Heart left ventricle (tissue), 13 donors: Measurements from ENCODE around the gene FAM171A1.

Experiments used
- CTCF ChIP-seq, 12 donors: fragments of 200-600 bp; sonication (generic) in 4 of 12; IDR thresholded peaks; one replicate each; pipeline versions ENCODE4 v1.5.0 to v1.8.0; 2018 to 2022; ENCODE audit warnings: antibody characterized with exemption in 12 of 12, mild to moderate bottlenecking in 5 of 12
- POLR2A ChIP-seq, 2 donors: fragments of 450-650 bp; IDR thresholded peaks; one replicate each; pipeline ENCODE4 v1.6.1; 2017; ENCODE audit warnings: antibody characterized with exemption in 2 of 2, mild to moderate bottlenecking in 2 of 2, moderate library complexity in 2 of 2
- donor health status: ischemic (EF 13 %, LVEDD 7.1; RV severe dilation, severe dysfunction).
- donor health status: DM: no; HTN: yes; CAD: no.
- donor health status: DM: no; HTN: no; CAD: no.
- donor health status: ischemic (EF 25% LVEDD 6.9; RV normal size, moderate dysfunction).
- donor health status: ischemic (EF 25% LVEDD 5.7; RV mildly dilated, moderate dysfunction).
- donor health status: ischemic (EF 35%, LVEDD 5.7; RV mildly dilated, moderate dysfunction).
- donor health status: nonischemic (EF 11% LVEDD 7.7; RV severe dilation, severe dysfunction).
- donor health status: DM: yes; HTN: yes; CAD: no.
- donor health status: PGD.
- donor health status: ischemic (EF 29% LVEDD 5.4; RV normal size, mild dysfunction).
- donor health status: nonischemic (EF 23%, LVEDD 6.1; RV moderate dilation, normal function).

- TF ChIP-seq CTCF (IDR thresholded peaks at IDR 0.05), result no peak
- no peak for TF ChIP-seq POLR2A (IDR thresholded peaks at IDR 0.05)
Observed at GRCh38 chr10:15342970-15343369, 28.1 kb downstream of the FAM171A1 start.
